Thyroid gland (tissue), 4 donors: ENCODE measurements around the gene OGDHL.

Experiments
- CTCF ChIP-seq, 6 experiments: fragments of 200-600 bp in 3 of 6; fragments of 450-650 bp in 3 of 6; sonication (generic) in 3 of 6; IDR thresholded peaks; one replicate each; pipeline ENCODE4 v1.5.1; 2016 to 2019; ENCODE audit warnings: antibody characterized with exemption in 6 of 6, mild to moderate bottlenecking in 2 of 6, inconsistent platforms in 1 of 6, moderate library complexity in 1 of 6
- POLR2A ChIP-seq, 2 donors: fragments of 450-650 bp; IDR thresholded peaks; one replicate each; pipeline ENCODE4 v1.6.1; 2017; ENCODE audit warnings: antibody characterized with exemption in 2 of 2, mild to moderate bottlenecking in 2 of 2, moderate library complexity in 1 of 2

GRCh38 chr10:49768731-49769130 lies 6.6 kb upstream of the OGDHL start:
- TF ChIP-seq CTCF (IDR thresholded peaks at IDR 0.05) (no peak), POLR2A (IDR thresholded peaks at IDR 0.05) (no peak)
